GM12878 (cell line): Measurements from ENCODE around the gene CCR7. TPM values are rescaled to one million over a fixed set of nuclear protein-coding genes. Genes with fewer than 3 reads are reported as not detected.

Source experiments
- BHLHE40 ChIP-seq, 2 experiments: fragments of 450-650 bp in 1 of 2; IDR thresholded peaks; 2 replicates each; pipeline ENCODE4 v1.6.1; 2011 to 2017; ENCODE audit warnings: low read depth in 2 of 2, borderline replicate concordance in 1 of 2, improper control_type of control experiment in 1 of 2, low read length in 1 of 2, mild to moderate bottlenecking in 1 of 2
- CBFB ChIP-seq: IDR thresholded peaks from 2 replicates; pipeline ENCODE4 v1.6.1; 2016; ENCODE audit warnings: antibody characterized with exemption, low read depth
- CEBPB ChIP-seq, 2 experiments: fragments of 150-350 bp in 1 of 2; IDR thresholded peaks; 2 replicates each; pipeline ENCODE4 v1.6.1; 2012 to 2014; ENCODE audit warnings: low read depth in 2 of 2, low read length in 2 of 2, borderline replicate concordance in 1 of 2, inconsistent platforms in 1 of 2
- CEBPZ ChIP-seq: fragments of 150-350 bp; IDR thresholded peaks from 2 replicates; pipeline ENCODE4 v1.6.1; 2016; ENCODE audit warnings: low read depth, low read length
- CREB1 ChIP-seq: IDR thresholded peaks from 2 replicates; pipeline ENCODE4 v1.6.1; 2012; ENCODE audit warnings: low read depth, mild to moderate bottlenecking, inconsistent platforms
- EP300 ChIP-seq, 2 experiments: fragments of 150-350 bp in 1 of 2; IDR thresholded peaks; 2 replicates each; pipeline ENCODE4 v1.6.1; 2011 to 2012; ENCODE audit warnings: low read depth in 2 of 2, low read length in 2 of 2, borderline replicate concordance in 1 of 2, improper control_type of control experiment in 1 of 2, inconsistent platforms in 1 of 2; ENCODE audit not compliant: control insufficient read depth in 1 of 2
- GABPA ChIP-seq: IDR thresholded peaks from 2 replicates; pipeline ENCODE4 v1.6.1; 2014; ENCODE audit warnings: antibody characterized with exemption, low read depth, mild to moderate bottlenecking, inconsistent platforms
- IKZF2 ChIP-seq, 2 experiments: fragments of 450-650 bp; IDR thresholded peaks; 2 replicates each; pipeline ENCODE4 v1.6.1; 2017; ENCODE audit warnings: mild to moderate bottlenecking in 2 of 2, moderate library complexity in 2 of 2
- MTA3 ChIP-seq: IDR thresholded peaks from 2 replicates; pipeline ENCODE4 v1.6.1; 2012; ENCODE audit warnings: low read length, inconsistent platforms, borderline replicate concordance
- NFYB ChIP-seq: IDR thresholded peaks from 2 replicates; pipeline ENCODE4 v1.6.1; 2011; ENCODE audit warnings: low read depth, mild to moderate bottlenecking, low read length, improper control_type of control experiment, moderate library complexity; ENCODE audit not compliant: insufficient read depth
- RB1 ChIP-seq: fragments of 450-650 bp; formaldehyde crosslinking; IDR thresholded peaks from 2 replicates; pipeline ENCODE4 v1.6.1; 2017; ENCODE audit warnings: mild to moderate bottlenecking, borderline replicate concordance
- RFX5 ChIP-seq: IDR thresholded peaks from 2 replicates; pipeline ENCODE4 v1.6.1; 2011; ENCODE audit warnings: low read depth, low read length, improper control_type of control experiment
- RUNX3 ChIP-seq: IDR thresholded peaks from 2 replicates; pipeline ENCODE4 v1.6.1; 2012; ENCODE audit warnings: low read length, inconsistent platforms
- SP1 ChIP-seq: IDR thresholded peaks from one replicate; pipeline ENCODE4 v1.6.1; 2011; ENCODE audit warnings: low read depth, low read length
- SREBF2 ChIP-seq: IDR thresholded peaks from 2 replicates; pipeline ENCODE4 v1.6.1; 2012; ENCODE audit warnings: mild to moderate bottlenecking, low read length
- SRF ChIP-seq, 2 experiments: IDR thresholded peaks; 2 replicates each; pipeline ENCODE4 v1.6.1; 2011; ENCODE audit warnings: low read depth in 2 of 2, low read length in 2 of 2, mild to moderate bottlenecking in 1 of 2, moderate library complexity in 1 of 2
- STAT1 ChIP-seq: fragments of 450-650 bp; conservative IDR thresholded peaks from 2 replicates; pipeline ENCODE4 v1.6.1; 2014; ENCODE audit warnings: antibody characterized with exemption, mild to moderate bottlenecking
- YY1 ChIP-seq: IDR thresholded peaks from 2 replicates; pipeline ENCODE4 v1.6.1; 2011; ENCODE audit warnings: low read depth, mild to moderate bottlenecking, low read length
- ZSCAN29 ChIP-seq: fragments of 450-650 bp; IDR thresholded peaks from 2 replicates; pipeline ENCODE4 v1.6.1; 2017; ENCODE audit warnings: mild to moderate bottlenecking, moderate library complexity
- polyA plus RNA-seq, 11 experiments: library from polyadenylated mRNA; depleted of rRNA in 4 of 11; unstranded in 6 of 11; stranded (reverse) in 5 of 11; fragments of >200 nt; fragmentation: Nextera tagmentation in 4 of 11; fragmentation: Illumina TruSeq in 1 of 11; extraction: Ambion mirVana in 4 of 11; extraction: Trizol in 1 of 11; gene quantifications; 1 replicate in 1 of 11; 2 replicates in 10 of 11; pipeline versions ENCODE4 v1.2.1 to v1.2.3, GENCODE V29; 2011 to 2016; ENCODE audit warnings: inconsistent platforms in 2 of 11, missing spikeins in 2 of 11, low read depth in 1 of 11
- total RNA-seq, 4 experiments: library from RNA; depleted of rRNA in 3 of 4; stranded (reverse); fragments of >200 nt in 3 of 4; fragmentation: Illumina TruSeq in 1 of 4; extraction: Trizol in 1 of 4; gene quantifications; 2 replicates each; pipeline versions ENCODE4 v1.2.1 to v1.2.3, GENCODE V29; 2013 to 2021
- TF ChIP-seq, protein P1 (sequence below): fragments of 450-650 bp; IDR thresholded peaks from 2 replicates; pipeline ENCODE4 v1.6.1; 2018; ENCODE audit warnings: mild to moderate bottlenecking, low read depth, moderate library complexity; ENCODE audit not compliant: partially characterized antibody

The CCR7 gene
- total and polyA plus RNA-seq, 10 of the 15 experiments (the other 5 are each of a cell fraction or from before 2014, with no cell fraction given), result 131 to 1,171 (median 260) TPM

GRCh38 chr17:40552806-40553693 lies 12.2 kb downstream of the CCR7 start (continued):
- no peak; the same call in 1 of the 2 replicates for TF ChIP-seq CEBPZ
- no peak for TF ChIP-seq SREBF2
- no peak for TF ChIP-seq RUNX3
- no peak; the same call in 1 of the 2 replicates for TF ChIP-seq CREB1
- TF ChIP-seq, protein P1, sequence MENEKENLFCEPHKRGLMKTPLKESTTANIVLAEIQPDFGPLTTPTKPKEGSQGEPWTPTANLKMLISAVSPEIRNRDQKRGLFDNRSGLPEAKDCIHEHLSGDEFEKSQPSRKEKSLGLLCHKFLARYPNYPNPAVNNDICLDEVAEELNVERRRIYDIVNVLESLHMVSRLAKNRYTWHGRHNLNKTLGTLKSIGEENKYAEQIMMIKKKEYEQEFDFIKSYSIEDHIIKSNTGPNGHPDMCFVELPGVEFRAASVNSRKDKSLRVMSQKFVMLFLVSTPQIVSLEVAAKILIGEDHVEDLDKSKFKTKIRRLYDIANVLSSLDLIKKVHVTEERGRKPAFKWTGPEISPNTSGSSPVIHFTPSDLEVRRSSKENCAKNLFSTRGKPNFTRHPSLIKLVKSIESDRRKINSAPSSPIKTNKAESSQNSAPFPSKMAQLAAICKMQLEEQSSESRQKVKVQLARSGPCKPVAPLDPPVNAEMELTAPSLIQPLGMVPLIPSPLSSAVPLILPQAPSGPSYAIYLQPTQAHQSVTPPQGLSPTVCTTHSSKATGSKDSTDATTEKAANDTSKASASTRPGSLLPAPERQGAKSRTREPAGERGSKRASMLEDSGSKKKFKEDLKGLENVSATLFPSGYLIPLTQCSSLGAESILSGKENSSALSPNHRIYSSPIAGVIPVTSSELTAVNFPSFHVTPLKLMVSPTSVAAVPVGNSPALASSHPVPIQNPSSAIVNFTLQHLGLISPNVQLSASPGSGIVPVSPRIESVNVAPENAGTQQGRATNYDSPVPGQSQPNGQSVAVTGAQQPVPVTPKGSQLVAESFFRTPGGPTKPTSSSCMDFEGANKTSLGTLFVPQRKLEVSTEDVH, result peak; percentile 76
- 0 out of 2 replicates have a peak, but pooled peaks have one; percentile 12 for TF ChIP-seq ZSCAN29
- TF ChIP-seq YY1, result no peak
- no peak for TF ChIP-seq SRF (IDR thresholded peaks at IDR 0.05; ENCODE audit: low read depth in 2 of 2, low read length in 2 of 2)
- no peak for TF ChIP-seq CEBPB (IDR thresholded peaks at IDR 0.05; ENCODE audit: borderline replicate concordance in 1 of 2, low read depth in 2 of 2, low read length in 2 of 2)
- TF ChIP-seq RB1, result no peak
- TF ChIP-seq SP1, result no peak
- no peak for TF ChIP-seq RFX5
- no peak for TF ChIP-seq GABPA
- no peak for TF ChIP-seq EP300 (IDR thresholded peaks at IDR 0.05; ENCODE audit: borderline replicate concordance in 1 of 2, control insufficient read depth in 1 of 2, low read depth in 2 of 2, low read length in 2 of 2)
- no peak; the same call in 1 of the 2 replicates for TF ChIP-seq CBFB
- TF ChIP-seq BHLHE40 (IDR thresholded peaks at IDR 0.05; ENCODE audit: borderline replicate concordance in 1 of 2, low read depth in 2 of 2, low read length in 1 of 2), result 0 out of 4 replicates have a peak, but pooled peaks of 1 of the 2 experiments have one; percentile 6
- no peak for TF ChIP-seq IKZF2 (IDR thresholded peaks at IDR 0.05)
- no peak; the same call in 1 of the 2 replicates for TF ChIP-seq MTA3
- TF ChIP-seq STAT1, result no peak
- TF ChIP-seq NFYB, result no peak
